Inflammatory macrophage treated with lipopolysaccharide for 4 hours (primary cell): ENCODE results near the gene CD209.
"Not testable (repeated sequence)": the region's sequence is repeated elsewhere in the genome, so short reads cannot be mapped to it uniquely, and the experiment has no call there.

Experiments
- DNase-seq: peaks from one replicate; pipeline ENCODE4 v3.0.0-alpha.2; 2020

Gene CD209, protein sequence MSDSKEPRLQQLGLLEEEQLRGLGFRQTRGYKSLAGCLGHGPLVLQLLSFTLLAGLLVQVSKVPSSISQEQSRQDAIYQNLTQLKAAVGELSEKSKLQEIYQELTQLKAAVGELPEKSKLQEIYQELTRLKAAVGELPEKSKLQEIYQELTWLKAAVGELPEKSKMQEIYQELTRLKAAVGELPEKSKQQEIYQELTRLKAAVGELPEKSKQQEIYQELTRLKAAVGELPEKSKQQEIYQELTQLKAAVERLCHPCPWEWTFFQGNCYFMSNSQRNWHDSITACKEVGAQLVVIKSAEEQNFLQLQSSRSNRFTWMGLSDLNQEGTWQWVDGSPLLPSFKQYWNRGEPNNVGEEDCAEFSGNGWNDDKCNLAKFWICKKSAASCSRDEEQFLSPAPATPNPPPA

DNA sequence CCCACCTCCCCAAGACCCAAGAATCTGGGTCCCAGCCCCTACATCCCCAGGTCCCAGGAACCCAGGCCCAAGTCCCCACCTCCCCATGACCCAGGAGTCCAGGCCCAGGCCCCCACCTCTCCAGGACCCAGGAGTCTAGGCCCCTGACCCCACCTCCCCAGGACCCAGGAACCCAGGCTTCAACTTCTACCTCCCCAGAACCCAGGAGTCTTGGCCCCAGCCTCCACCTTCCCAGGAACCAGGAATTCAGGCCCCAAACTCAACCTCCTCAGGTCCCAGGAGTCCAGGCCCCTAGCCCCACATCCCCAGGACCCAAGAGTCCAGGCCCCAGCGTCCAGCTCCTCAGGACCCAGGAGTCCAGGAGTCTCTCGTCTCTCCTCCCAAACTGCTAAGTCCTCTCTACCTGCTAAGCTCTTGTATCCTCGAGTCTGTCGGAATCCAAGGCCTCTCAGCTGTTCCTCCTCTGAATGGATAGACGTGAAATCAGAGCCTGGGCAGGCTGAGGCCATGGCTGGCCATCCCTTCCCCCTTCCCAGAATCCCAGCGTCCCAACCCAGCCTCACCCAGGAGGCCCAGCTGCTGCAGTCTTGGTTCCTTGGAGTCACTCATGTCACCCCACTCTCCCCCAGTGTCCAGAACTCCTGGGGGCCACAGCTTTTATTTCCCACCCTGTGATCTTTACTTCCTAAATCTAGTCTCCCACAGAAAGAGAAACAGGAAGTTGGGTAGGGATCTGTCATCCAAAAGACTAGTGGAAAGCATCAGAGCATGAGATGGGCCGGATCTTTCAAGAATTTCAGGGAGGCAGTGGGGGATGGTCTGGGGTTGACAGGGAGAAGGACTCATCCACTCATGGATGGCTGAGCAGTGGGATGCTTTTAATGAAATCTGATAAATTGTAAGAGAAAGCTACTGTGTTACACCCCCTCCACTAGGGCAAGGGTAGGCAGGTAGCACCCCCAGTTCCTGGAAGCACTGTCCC, at the start of gene CD209:
CD209 (minus strand) TSS at position 632 of the 982 bp plus-strand sequence; CDS start at position 609, 23 bp downstream.
- DNase-seq: peak; percentile 88

DNA sequence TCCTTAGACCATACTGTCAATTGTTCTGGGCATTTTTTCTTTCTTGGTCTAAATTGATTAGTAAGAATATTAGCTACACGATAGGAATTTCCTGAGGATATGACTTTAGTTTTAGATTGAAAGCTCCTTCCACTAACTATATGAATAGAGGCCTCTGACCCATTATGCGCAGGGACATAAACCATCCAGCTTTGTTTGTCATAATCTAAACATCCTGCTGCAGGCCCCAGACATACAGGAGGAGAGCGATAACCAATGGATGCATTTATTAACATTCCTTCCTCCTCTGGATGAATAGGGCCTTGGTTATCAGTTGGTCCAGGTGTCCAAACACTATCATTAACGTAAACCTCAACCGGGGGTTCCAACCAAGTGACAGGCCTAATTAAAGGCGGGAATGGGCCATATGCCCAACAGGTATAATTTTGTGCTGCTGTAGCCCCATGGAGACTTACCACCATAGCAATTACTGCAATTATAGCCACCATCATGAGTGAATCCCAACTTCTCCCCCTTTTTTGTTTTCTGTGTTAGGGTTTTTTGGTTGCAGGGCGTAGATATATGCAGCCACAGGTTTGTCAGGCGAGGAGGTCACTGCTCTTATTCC, 48.3 kb upstream of the CD209 start:
- no peak for DNase-seq

DNA sequence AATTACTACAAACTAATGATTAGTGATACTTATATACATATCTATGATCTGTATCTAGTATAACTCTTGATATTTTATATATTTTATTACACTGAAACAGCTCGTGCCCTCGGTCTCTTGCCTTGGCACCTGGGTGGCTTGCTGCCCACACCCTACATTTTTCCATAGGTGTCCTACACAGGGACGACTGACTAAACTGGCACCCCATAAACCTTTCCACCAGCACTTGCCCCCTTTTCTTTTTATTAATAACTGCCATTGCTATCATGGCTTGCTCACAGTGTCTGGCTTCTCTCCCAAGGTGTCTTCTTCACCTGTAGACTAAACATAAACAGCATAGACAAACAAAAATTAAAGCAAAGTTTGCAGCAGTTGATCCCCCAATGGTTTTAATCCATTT, 46.2 kb upstream of the CD209 start:
- DNase-seq: no peak

DNA sequence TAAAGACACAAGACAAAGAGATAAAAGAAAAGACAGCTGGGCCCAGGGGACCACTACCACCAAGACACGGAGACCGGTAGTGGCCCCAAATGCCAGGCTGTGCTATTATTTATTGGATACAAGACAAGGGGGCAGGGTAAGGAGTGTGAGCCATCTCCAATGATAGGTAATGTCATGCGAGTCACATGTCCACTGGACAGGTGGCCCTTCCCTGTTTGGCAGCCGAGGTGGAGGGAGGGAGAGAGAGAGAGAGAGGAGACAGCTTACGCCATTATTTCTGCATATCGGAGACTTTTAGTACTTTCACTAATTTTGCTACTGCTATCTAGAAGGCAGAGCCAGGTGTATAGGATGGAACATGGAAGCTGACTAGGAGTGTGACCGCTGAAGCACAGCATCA, 45.4 kb upstream of the CD209 start:
- not testable (repeated sequence) for DNase-seq

DNA sequence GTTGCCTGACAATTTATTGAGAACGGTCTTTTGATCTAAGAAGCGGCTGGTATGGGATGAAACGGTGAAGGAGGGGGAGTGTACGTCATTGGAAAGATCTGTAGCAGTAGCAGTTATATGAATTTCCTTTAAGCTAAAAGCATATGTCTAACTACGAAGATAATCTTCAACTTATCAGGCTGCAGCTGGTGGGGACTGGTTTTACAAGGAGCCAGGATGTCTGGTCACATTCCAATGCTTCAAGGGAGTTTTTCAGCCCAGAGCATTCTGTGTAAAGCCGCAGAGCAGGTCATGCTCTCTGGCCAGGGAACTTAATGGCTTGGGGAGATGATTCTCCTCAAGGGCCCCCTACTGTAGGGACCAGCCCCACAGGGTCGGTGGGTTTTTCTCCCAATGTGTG, 44.9 kb upstream of the CD209 start:
- no peak for DNase-seq

DNA sequence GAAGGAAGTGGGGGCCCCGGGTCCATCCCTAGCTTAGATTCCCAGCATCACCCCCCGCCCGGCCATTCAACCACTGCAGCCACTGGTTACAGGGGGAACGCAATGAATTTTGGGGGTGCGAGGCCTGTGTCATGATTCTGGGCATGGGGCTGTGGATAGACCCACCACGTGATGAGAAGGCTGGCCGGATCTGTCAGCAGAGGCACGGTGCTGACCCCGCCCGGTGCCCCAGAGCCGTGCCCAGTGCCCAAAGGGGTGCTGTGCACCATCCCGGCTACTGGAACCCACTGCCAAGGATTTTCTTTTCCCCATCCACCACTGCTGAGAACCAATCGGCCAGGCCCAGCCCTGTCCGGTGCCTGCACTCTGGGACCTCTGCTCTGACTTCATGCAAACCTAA, 43.1 kb upstream of the CD209 start:
- DNase-seq: no peak

DNA sequence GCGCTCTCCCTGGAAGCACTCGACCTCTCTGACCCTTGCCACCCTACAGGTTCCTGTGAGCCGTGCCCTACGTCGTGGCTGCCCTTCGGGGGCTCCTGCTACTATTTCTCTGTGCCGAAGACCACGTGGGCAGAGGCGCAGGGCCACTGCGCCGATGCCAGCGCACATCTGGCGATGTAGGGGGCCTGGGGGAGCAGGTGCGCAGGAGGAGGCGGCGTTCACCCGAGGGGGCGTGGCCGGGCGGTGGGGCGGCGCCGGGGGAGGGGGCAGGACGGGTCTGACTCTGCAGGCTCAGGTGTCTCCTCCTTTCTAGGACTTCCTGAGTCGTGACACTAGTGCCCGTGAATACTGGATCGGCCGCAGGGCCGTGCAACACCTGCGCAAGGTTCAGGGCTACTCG, 42.1 kb upstream of the CD209 start:
- DNase-seq: no peak

DNA sequence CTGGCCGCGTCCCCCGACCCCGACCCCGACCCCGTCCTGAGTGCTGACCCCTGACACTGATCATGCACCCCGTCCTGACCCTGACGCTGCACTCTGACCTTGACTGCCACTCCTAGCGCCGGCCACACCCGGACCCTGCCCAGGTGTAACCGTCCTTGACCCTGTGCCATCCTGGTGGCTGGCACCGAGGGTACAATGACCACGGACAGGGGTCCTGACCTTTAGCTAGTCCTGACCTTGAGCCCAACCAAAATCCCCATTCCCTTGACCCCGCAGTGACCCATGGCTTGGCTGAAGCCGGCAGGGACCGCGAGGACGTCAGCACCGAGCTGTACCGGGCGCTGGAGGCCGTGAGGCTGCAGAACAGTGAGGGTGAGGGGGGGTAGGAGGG, 41.6 kb upstream of the CD209 start:
- no peak for DNase-seq

DNA sequence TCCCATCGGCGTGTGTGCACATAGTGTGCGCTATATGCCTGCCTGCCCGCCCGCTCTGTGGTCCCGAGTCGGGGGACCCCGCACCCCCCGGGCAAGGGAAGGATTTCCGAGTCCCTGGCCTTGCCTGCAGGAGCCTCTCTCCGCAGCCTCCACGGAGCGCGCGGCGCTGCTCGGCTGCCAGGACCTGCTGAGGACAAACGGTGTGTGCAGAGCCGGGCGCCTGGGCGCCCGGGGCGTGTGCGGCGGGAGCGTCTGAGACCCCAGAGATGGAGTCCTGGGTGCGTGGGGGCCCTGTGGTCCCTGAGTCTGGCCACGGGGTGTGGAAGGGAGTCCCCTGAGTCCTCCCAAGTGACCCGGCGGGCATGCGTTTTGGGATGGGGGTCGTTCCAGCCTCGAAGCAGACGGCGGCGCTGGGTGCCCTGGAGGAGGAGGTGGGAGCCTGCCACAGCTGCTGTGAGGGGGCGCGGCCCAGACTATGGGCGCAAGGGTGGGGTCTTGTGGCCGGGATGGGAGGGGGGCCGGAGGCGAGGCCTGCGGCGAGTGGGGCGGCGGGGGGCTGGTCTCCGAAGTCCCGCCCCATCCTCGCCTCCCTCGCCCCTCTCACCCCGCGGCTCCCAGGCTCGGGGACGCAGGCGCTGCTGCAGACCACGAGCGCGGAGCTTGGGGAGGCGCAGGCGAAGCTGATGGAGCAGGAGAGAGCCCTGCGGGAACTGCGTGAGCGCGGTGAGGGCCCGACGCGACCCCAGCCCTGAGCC, 41.0 kb upstream of the CD209 start:
- DNase-seq: no peak

DNA sequence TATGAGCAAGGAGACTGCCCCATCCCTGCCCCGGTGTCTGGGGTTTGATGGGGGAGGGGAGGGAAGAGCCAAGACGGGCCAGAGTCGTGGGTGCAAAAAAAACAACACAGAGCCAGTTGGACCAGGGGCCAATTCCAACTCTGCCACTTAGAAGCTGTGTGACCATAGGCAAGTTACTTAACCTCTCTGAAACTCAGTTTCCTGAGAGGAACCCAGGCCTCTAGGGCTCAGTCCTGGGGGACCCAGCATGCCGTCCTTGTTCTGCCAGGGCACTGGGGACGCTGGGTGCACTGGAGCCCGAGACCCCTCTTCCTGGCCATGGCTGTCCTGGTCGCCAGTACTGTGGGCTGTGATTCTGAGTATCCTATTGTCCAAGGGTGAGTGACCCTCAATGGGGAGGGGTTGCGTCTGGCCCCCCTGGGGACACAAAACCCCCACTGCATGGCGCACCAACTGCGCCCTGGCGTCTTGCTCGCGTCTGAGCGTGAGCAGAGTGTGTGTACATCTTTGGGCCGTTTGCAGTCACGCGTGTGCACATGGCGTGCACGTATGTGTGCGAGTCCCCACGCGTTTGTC, 40.4 kb upstream of the CD209 start:
- DNase-seq: no peak

DNA sequence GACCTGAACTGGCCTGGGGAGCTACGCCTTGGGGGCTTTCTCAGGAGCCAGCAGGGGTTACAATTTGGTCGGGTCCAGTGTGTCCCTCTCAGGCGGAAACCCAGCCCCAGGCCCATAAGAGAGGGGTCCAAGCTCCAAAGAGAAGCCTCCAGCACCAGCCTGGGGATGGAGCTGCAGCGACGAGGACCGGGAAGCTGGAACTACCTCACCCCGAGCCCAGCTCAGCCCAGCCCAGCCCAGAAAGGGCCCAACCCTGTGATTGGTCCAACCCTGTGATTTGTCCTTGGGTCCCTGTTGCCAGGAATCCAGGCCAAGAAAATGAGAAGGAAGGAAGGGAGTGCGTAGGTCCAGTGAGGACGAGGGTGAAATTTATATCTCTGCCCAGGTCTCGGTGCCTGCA, 39.8 kb upstream of the CD209 start:
- DNase-seq: no peak

DNA sequence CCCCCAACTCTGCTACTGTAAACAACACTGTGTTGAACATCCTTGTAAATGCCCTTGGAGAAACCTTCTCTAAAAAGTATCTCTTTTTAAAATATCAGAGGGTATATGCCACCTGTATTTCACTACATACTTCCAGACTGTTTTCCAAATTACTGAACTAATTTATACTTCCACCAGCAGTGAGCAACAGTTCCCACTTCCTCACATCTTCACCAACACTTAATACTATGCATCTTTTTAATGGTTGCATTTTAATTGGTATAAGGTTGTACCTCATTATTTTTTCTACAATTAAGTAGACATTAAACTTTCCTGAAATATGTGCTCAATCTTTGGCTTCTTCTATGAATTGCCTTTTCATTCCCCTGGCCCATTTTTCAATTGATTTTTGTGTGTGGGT, 37.5 kb upstream of the CD209 start:
- DNase-seq: no peak

DNA sequence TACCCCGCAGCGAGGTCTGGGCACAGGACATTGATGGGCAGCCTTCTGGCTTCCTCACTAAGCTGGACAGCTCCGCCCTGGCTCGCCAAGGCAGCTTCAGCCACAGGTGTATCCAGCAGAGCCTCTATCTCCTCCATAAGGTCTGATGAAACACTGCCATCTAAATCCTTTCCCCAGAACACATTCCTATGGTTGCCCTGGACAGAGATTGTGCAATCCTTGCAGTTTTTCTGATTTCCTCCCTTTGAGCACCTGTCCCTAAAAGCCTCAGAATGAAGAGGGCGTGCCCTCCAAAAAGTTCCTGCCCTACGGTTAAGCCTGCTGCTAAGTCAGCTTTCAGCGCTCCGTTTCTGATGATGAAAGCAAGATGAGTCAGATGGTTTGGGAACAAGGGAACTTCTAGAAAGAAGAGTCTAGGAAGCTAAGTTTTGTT, 36.7 kb upstream of the CD209 start:
- DNase-seq: peak; percentile 87

DNA sequence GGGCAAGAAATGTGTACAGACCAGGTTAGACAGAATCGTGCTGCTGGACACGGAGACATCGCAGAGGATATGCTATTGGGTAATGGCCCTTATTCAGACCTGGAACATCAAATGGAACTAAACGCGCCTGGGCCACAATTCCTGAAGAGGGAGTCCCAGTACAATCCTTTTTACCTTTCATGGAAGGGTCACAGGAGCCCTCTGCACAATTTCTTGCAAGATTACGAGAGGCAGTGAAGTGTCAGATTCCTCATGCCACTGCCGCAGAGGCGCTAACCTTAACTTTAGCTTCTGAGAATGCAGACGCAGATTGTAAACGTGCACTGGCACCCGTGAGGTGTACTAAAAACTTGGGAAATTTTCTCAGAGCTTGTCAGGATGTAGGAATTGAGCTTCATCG, 33.8 kb upstream of the CD209 start:
- no peak for DNase-seq

DNA sequence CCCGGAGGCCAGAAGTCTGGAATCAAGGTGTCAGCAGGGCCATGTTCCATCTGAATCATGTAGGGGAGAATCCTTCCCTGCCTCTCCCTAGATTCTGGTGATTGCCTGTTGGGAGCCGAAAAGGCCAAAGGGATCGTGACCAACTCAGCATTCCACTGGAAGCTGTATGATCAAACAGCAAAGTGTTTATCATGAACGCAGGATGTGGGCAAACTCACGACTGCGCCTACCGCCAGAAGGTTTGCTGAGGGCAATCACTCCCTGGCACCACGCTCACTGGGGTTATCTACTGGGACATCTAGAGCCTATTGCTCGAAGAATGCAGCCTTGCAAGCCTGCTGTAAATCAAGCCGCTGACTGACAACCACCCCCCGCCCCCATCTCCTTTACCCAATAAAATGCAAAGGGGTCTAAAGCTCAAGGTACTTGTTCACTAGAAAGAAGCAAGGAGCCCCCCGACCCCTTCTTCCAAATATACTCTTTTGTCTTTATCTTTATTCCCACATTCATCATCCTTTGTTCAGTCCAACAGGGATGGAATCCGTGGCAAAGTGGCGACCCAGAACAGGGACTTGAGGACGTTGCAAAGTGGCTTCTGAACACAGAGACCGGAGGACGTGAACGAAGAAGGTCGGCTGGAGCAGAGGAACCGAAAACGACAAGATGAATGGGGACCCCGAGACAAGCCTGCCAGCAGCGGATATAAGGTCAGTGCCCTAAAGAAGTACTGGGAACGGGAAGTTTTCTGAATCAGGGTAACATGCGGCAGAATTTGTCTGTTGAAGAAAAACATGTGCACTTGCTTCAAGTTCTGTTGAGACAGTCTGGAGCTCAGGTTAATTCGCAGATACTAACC, 32.5 kb upstream of the CD209 start:
- no peak for DNase-seq

DNA sequence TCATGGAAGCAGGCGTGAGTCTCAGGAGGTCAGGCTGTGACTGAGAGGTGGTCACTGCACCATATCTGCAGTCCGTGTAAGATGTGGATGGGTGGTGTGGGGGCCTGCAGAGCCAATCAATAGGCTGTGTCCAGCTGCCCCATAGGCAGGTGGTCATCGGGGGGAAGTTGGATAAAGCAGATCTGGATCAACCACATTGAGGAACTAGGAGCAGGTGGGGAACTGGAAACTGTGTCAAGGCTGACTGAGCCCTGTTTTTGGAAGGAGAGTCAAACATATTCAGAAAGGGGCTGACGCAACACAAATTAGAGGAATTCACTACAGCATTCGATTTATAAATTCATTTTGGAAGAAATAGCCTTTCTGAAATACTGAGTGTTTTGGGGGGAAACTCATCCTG, 30.7 kb upstream of the CD209 start:
- DNase-seq: peak; percentile 56

DNA sequence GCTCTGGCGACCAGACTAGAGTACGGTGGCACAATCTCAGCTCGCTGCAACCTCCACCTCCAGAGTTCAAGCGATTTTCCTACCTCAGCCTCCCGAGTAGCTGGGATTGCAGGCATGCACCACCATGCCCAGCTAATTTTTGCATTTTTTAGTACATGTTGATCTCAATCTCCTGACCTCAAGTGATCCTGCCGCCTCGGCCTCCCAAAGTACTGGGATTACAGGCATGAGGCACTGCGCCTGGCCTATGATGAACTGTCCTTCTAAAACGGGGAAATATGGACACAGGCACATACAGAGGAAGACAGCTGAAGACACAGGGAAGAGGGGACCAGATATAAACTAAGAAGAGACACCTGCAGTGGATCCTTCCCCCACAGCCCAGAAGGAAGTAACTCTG, 28.4 kb upstream of the CD209 start:
- no peak for DNase-seq

DNA sequence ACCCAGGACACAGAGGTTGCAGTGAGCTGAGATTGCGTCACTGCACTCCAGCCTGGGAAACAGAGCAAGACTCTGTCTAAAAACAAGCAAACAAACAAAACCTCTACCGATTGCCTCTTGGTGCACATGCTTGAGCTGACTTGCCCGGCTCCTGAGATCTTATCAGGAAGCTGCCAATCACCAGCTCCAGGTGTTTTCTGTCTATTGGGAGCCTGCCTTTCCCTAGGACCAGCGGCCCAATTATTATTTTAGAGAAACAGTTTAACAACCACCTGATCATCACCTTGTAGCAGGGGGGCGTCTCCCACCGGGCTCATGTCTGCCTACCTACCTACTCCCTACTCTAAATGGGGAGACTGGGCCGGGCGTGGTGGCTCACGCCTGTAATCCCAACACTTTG, 26.5 kb upstream of the CD209 start:
- DNase-seq: no peak

DNA sequence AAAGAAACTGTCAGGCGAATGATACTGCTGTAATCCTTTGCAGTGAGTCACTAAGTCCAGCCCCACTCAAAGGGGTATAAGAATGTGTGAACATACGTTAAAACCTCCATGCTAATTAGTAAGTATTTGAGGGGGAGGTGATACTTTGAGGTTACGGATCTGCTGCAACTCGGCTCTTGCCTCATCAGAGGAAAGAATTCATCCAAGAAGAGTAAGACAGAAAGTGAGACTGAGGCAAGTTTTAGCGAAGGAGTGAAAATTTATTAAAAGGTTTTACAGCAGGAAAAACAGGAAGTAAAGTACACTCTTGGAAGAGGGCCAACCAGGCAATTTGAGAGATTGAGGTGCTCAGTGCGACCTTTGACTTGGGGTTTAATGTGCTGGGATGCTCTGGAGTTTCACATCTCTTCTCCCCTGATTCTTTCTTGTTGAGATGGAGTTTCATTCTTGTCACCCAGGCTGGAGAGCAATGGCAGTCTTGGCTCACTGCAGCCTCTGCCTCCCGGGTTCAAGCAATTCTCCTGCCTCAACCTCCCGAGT, 25.5 kb upstream of the CD209 start:
- peak; percentile 96 for DNase-seq

DNA sequence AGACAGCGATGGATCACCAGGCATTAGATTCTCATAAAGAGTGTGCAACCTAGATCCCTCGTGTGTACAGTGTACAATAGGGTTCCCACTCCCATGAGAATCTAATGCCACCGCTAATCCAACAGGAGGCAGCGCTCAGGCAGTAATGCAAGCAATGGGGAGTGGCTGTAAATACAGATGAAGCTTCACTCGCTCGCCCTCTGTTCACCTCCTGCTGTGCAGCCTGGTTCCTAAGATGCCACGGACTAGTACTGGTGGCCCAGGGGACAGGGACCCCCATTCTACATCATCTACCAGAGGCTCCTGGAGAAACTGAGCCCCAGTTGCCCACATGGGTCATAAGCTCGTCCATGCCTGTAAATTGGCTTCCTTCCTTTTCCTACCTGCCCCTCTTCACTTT, 23.7 kb upstream of the CD209 start:
- no peak for DNase-seq

DNA sequence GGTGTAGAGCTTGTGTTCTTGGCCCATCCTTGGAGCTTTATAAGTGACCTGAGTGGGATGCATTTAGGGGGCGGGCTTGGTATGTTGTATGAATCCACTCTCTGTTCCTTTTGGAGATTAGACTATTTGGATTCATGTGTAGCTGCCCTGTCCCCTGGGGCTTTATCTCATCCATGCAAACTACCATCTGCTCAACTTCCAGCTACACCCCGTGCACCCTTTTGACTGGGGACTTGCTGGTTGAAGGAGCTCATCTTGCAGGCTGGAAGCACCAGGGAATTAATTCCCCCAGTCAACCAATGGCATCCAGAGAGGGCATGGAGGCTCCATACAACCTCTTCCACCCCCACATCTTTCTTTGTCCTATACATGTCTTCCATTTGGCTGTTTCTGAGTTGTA, 21.8 kb upstream of the CD209 start:
- DNase-seq: no peak
